A549 treated with RU486 at 1 μM for 4 hours (cell line): ENCODE data around the gene MOCS1. TPM values are rescaled to one million over a fixed set of nuclear protein-coding genes. Genes with fewer than 3 reads are reported as not detected.

Source experiments
- total RNA-seq: library from RNA; stranded (reverse); fragments of 200-300 nt; extraction: Qiagen RNA extraction; gene quantifications from 5 replicates; pipeline ENCODE4 v1.2.3, GENCODE V29; 2022; ENCODE audit warnings: low read depth

MOCS1 gene
- total RNA-seq, result 1.0 to 1.8 TPM (median 1.6 TPM) in 5 replicates

GRCh38 chr6:39934131-39934757, at the start of gene MOCS1:
Gene MOCS1, minus strand, starts transcription at chr6:39934462. Its CDS starts 45 bp downstream, at chr6:39934417.

Other genes starting within 250 kb of the MOCS1 start
- gene KIF6, start 209.1 kb downstream of the MOCS1 start, total RNA-seq, result 0.07 to 0.61 TPM (median 0.31 TPM) in 5 replicates
- not detected in 5 replicates for gene DAAM2, start 142.1 kb downstream of the MOCS1 start, total RNA-seq